Keratinocyte (primary cell): ENCODE measurements around the gene AP3B1. TPM values are rescaled to one million over a fixed set of nuclear protein-coding genes. Genes with fewer than 3 reads are reported as not detected.

Source experiments
- DNase-seq: peaks from one replicate; pipeline ENCODE4 v3.0.0-alpha.2; 2011; ENCODE audit warnings: low read depth, missing footprints, low spot score
- FAIRE-seq: peaks from 2 replicates; lab custom pipeline; 2011; peaks lifted over from hg19 to GRCh38; lab: Jason Lieb, UNC
- H2AFZ ChIP-seq: 2 replicates; pipeline ENCODE4 v1.6.0; 2012; ENCODE audit warnings: low read length, control low read depth, inconsistent platforms; ENCODE audit not compliant: control insufficient read depth
- H3K27ac ChIP-seq: 2 replicates; pipeline ENCODE4 v1.5.1; 2011; ENCODE audit warnings: low read length; ENCODE audit not compliant: control insufficient read depth, insufficient read depth
- H3K27me3 ChIP-seq: 3 replicates; pipeline ENCODE4 v1.6.0; 2011; ENCODE audit warnings: low read length; ENCODE audit not compliant: control insufficient read depth, insufficient read depth; ENCODE audit errors: extremely low read depth
- H3K36me3 ChIP-seq, 2 experiments: 2 replicates in 1 of 2; 3 replicates in 1 of 2; pipeline ENCODE4 v1.5.1; 2011; ENCODE audit warnings: low read length in 2 of 2, mild to moderate bottlenecking in 1 of 2; ENCODE audit not compliant: control insufficient read depth in 2 of 2, insufficient read depth in 2 of 2; ENCODE audit errors: extremely low read depth in 1 of 2
- H3K4me1 ChIP-seq: 3 replicates; pipeline ENCODE4 v1.5.1; 2011; ENCODE audit warnings: low read length; ENCODE audit not compliant: control insufficient read depth, insufficient read depth; ENCODE audit errors: extremely low read depth
- H3K4me2 ChIP-seq: 3 replicates; pipeline ENCODE4 v1.6.0; 2011; ENCODE audit warnings: low read depth, low read length; ENCODE audit not compliant: control insufficient read depth, insufficient read depth; ENCODE audit errors: extremely low read depth
- H3K4me3 ChIP-seq, 3 experiments: fragments of 200-600 bp in 1 of 3; sonication (generic) in 1 of 3; 2 replicates in 2 of 3; 3 replicates in 1 of 3; pipeline ENCODE4 v1.5.1; 2011 to 2016; ENCODE audit warnings: low read length in 3 of 3, mild to moderate bottlenecking in 3 of 3, control low read depth in 2 of 3, inconsistent platforms in 1 of 3, low read depth in 1 of 3, mixed read lengths in 1 of 3, mixed run types in 1 of 3, moderate library complexity in 1 of 3; ENCODE audit not compliant: control insufficient read depth in 2 of 3, insufficient read depth in 2 of 3; ENCODE audit errors: extremely low read depth in 1 of 3
- H3K79me2 ChIP-seq: 2 replicates; pipeline ENCODE4 v1.6.0; 2012; ENCODE audit warnings: low read length; ENCODE audit not compliant: control insufficient read depth, insufficient read depth
- H3K9ac ChIP-seq: 3 replicates; pipeline ENCODE4 v1.6.0; 2011; ENCODE audit warnings: low read length; ENCODE audit not compliant: control insufficient read depth, insufficient read depth; ENCODE audit errors: extremely low read depth
- H3K9me1 ChIP-seq: 3 replicates; pipeline ENCODE4 v1.6.0; 2011; ENCODE audit warnings: low read length; ENCODE audit not compliant: control insufficient read depth, insufficient read depth; ENCODE audit errors: extremely low read depth
- H3K9me3 ChIP-seq: 2 replicates; pipeline ENCODE4 v1.5.1; 2012; ENCODE audit warnings: low read depth, low read length; ENCODE audit not compliant: control insufficient read depth
- H4K20me1 ChIP-seq: 3 replicates; pipeline ENCODE4 v1.6.0; 2011; ENCODE audit warnings: low read length; ENCODE audit not compliant: control insufficient read depth, insufficient read depth; ENCODE audit errors: extremely low read depth
- CTCF ChIP-seq, 3 experiments: IDR thresholded peaks in 1 of 3; conservative IDR thresholded peaks in 1 of 3; optimal IDR thresholded peaks in 1 of 3; 2 replicates in 2 of 3; 3 replicates in 1 of 3; pipeline versions ENCODE3 to v1.5.1; 2011; ENCODE audit warnings: low read length in 3 of 3, mild to moderate bottlenecking in 3 of 3, moderate library complexity in 2 of 3, control low read depth in 1 of 3, inconsistent platforms in 1 of 3; ENCODE audit not compliant: insufficient read depth in 2 of 3; ENCODE audit errors: extremely low read depth in 1 of 3
- EZH2 ChIP-seq: IDR thresholded peaks from one replicate; pipeline ENCODE4 v1.6.1; 2012; ENCODE audit warnings: inconsistent platforms, mild to moderate bottlenecking, low read length, moderate library complexity
- dilution Hi-C: fragments of 300-500 bp; cut with MboI; formaldehyde crosslinking; loops from one replicate; pipeline ENCODE4 v1.7.0; 2020; ENCODE audit warnings: low sequenced_read_pairs; ENCODE audit not compliant: extremely low pct_ligation_motif_present
- polyA plus RNA-seq, 5 experiments: library from polyadenylated mRNA; depleted of rRNA in 3 of 5; stranded (reverse) in 3 of 5; stranded (forward) in 1 of 5; unstranded in 1 of 5; fragments of >200 nt; gene quantifications; 1 replicate in 1 of 5; 2 replicates in 3 of 5; 3 replicates in 1 of 5; pipeline versions ENCODE4 v1.2.1 to v1.2.3, GENCODE V29; 2011 to 2012; ENCODE audit warnings: missing spikeins in 2 of 5, low read depth in 1 of 5, low replicate concordance in 1 of 5

AP3B1 gene
- polyA plus RNA-seq, 1 donor (not counting 4 experiments of a cell fraction or from before 2014, with no cell fraction given): 65.1 TPM

- H3K9me3 ChIP-seq: no peaks in the 10 kb centered on the region
These were observed 29.3 kb downstream of the AP3B1 start for GRCh38 chr5:78265163-78265562.

GRCh38 chr5:78264600-78264999 is 29.9 kb downstream of the AP3B1 start:
- dilution Hi-C loops: no loop called here

More at GRCh38 chr5:78265163-78265562, 29.3 kb downstream of the AP3B1 start:
- no peak overlapping the region for H3K9ac ChIP-seq
- dilution Hi-C loops: no loop called here
- H3K27ac ChIP-seq: no peak overlapping the region
- H3K36me3 ChIP-seq: peaks cover 2 to 8% of the 10 kb centered on the region in 2 experiments
- no peak overlapping the region for H3K4me3 ChIP-seq
- H3K4me1 ChIP-seq: peaks cover 12% of the 10 kb centered on the region
- H3K4me2 ChIP-seq: no peak overlapping the region
- H3K79me2 ChIP-seq: peaks cover 11% of the 10 kb centered on the region
- H2AFZ ChIP-seq: no peak overlapping the region
- peak; percentile 36 for FAIRE-seq
- TF ChIP-seq CTCF (optimal IDR thresholded peaks at IDR 0.05 in 1 of 3, IDR thresholded peaks at IDR 0.05 in 1 of 3, conservative IDR thresholded peaks at IDR 0.05 in 1 of 3; ENCODE audit: extremely low read depth in 1 of 3, insufficient read depth in 2 of 3, low read length in 3 of 3): no peak
- no peak for TF ChIP-seq EZH2
- H4K20me1 ChIP-seq: no peaks in the 10 kb centered on the region
- H3K9me1 ChIP-seq: no peaks in the 10 kb centered on the region
- no peak for DNase-seq
- H3K27me3 ChIP-seq: no peaks in the 10 kb centered on the region

More at GRCh38 chr5:78264600-78264999, 29.9 kb downstream of the AP3B1 start:
- no peak for FAIRE-seq
- H3K9ac ChIP-seq: no peak overlapping the region
- no peak overlapping the region for H3K27ac ChIP-seq
- peaks cover 15% of the 10 kb centered on the region for H3K4me1 ChIP-seq
- no peak overlapping the region for H3K4me2 ChIP-seq
- no peak overlapping the region for H3K4me3 ChIP-seq
- peaks cover 13% of the 10 kb centered on the region for H3K79me2 ChIP-seq
- TF ChIP-seq CTCF (optimal IDR thresholded peaks at IDR 0.05 in 1 of 3, IDR thresholded peaks at IDR 0.05 in 1 of 3, conservative IDR thresholded peaks at IDR 0.05 in 1 of 3; ENCODE audit: extremely low read depth in 1 of 3, insufficient read depth in 2 of 3, low read length in 3 of 3): no peak
- no peak for TF ChIP-seq EZH2
- H3K36me3 ChIP-seq: peaks cover 2 to 8% of the 10 kb centered on the region in 2 experiments
- no peak for DNase-seq
- H4K20me1 ChIP-seq: no peaks in the 10 kb centered on the region
- no peak overlapping the region for H2AFZ ChIP-seq
- no peaks in the 10 kb centered on the region for H3K9me1 ChIP-seq
- no peaks in the 10 kb centered on the region for H3K27me3 ChIP-seq
- no peaks in the 10 kb centered on the region for H3K9me3 ChIP-seq
